H9 (cell line): ENCODE measurements around the gene BLTP3B. TPM values are rescaled to one million over a fixed set of nuclear protein-coding genes. Genes with fewer than 3 reads are reported as not detected.

ENCODE experiments used
- DNase-seq: peaks from one replicate; pipeline ENCODE4 v3.0.0-alpha.2; 2017
- H2AFZ ChIP-seq: one replicate; pipeline ENCODE4 v1.6.1; 2013; ENCODE audit warnings: mild to moderate bottlenecking, low read length, control low read depth, moderate library complexity
- H2AK5ac ChIP-seq: 2 replicates; pipeline ENCODE4 v1.6.1; 2013; ENCODE audit warnings: low read length, control low read depth, mixed read lengths; ENCODE audit not compliant: insufficient read length
- H2BK120ac ChIP-seq: one replicate; pipeline ENCODE4 v1.6.1; 2013; ENCODE audit warnings: low read depth, mild to moderate bottlenecking, low read length, control low read depth, inconsistent platforms; ENCODE audit not compliant: poor library complexity, severe bottlenecking
- H2BK12ac ChIP-seq: 2 replicates; pipeline ENCODE4 v1.6.1; 2013; ENCODE audit warnings: low read length, control low read depth, mixed read lengths, low read depth; ENCODE audit not compliant: insufficient read length
- H2BK15ac ChIP-seq: 2 replicates; pipeline ENCODE4 v1.6.1; 2013; ENCODE audit warnings: low read depth, low read length, control low read depth
- H2BK20ac ChIP-seq: one replicate; pipeline ENCODE4 v1.6.1; 2013; ENCODE audit warnings: low read depth, mild to moderate bottlenecking, low read length, control low read depth, inconsistent platforms; ENCODE audit not compliant: poor library complexity, severe bottlenecking
- H2BK5ac ChIP-seq: 2 replicates; pipeline ENCODE4 v1.6.1; 2013; ENCODE audit warnings: low read length, control low read depth, mixed read lengths; ENCODE audit not compliant: insufficient read length
- H3K14ac ChIP-seq: 2 replicates; pipeline ENCODE4 v1.6.1; 2013; ENCODE audit warnings: low read length, control low read depth; ENCODE audit not compliant: insufficient read depth
- H3K18ac ChIP-seq: 2 replicates; pipeline ENCODE4 v1.6.1; 2013; ENCODE audit warnings: low read depth, mild to moderate bottlenecking, mixed read lengths, low read length, control low read depth; ENCODE audit not compliant: insufficient read length
- H3K23ac ChIP-seq: 2 replicates; pipeline ENCODE4 v1.6.1; 2013; ENCODE audit warnings: low read length, control low read depth, mixed read lengths, low read depth; ENCODE audit not compliant: insufficient read length
- H3K23me2 ChIP-seq: 2 replicates; pipeline ENCODE4 v1.6.1; 2013; ENCODE audit warnings: low read depth, mild to moderate bottlenecking, mixed read lengths, low read length, control low read depth; ENCODE audit not compliant: insufficient read length, poor library complexity, severe bottlenecking
- H3K27ac ChIP-seq: 2 replicates; pipeline ENCODE4 v1.5.1; 2013; ENCODE audit warnings: low read length, control low read depth, mixed read lengths, low read depth; ENCODE audit not compliant: insufficient read length
- H3K27me3 ChIP-seq: 2 replicates; pipeline ENCODE4 v1.6.1; 2013; ENCODE audit warnings: low read length, control low read depth, inconsistent platforms; ENCODE audit not compliant: insufficient read depth
- H3K4ac ChIP-seq: 2 replicates; pipeline ENCODE4 v1.6.1; 2013; ENCODE audit warnings: low read depth, mild to moderate bottlenecking, control low read depth, inconsistent platforms, low read length, moderate library complexity
- H3K4me1 ChIP-seq: 2 replicates; pipeline ENCODE4 v1.6.1; 2013; ENCODE audit warnings: low read length, control low read depth, inconsistent platforms; ENCODE audit not compliant: insufficient read depth
- H3K4me2 ChIP-seq: 2 replicates; pipeline ENCODE4 v1.6.1; 2013; ENCODE audit warnings: low read length, control low read depth, mixed read lengths; ENCODE audit not compliant: insufficient read length, insufficient read depth
- H3K56ac ChIP-seq: 2 replicates; pipeline ENCODE4 v1.6.1; 2013; ENCODE audit warnings: low read depth, mild to moderate bottlenecking, mixed read lengths, low read length, control low read depth; ENCODE audit not compliant: insufficient read length
- H3K79me1 ChIP-seq: 2 replicates; pipeline ENCODE4 v1.6.1; 2013; ENCODE audit warnings: low read depth, mild to moderate bottlenecking, moderate library complexity, low read length, control low read depth, inconsistent platforms; ENCODE audit not compliant: insufficient read depth, poor library complexity, severe bottlenecking
- H3K79me2 ChIP-seq: 2 replicates; pipeline ENCODE4 v1.6.1; 2013; ENCODE audit warnings: low read length, control low read depth, inconsistent platforms; ENCODE audit not compliant: insufficient read depth
- H3K9ac ChIP-seq: 2 replicates; pipeline ENCODE4 v1.6.1; 2013; ENCODE audit warnings: low read length, control low read depth, mixed read lengths; ENCODE audit not compliant: insufficient read length; ENCODE audit errors: extremely low read depth
- H3K9me3 ChIP-seq: one replicate; pipeline ENCODE4 v1.6.1; 2013; ENCODE audit warnings: low read depth, low read length, inconsistent platforms; ENCODE audit not compliant: control insufficient read depth
- H3T11ph ChIP-seq: one replicate; pipeline ENCODE4 v1.6.1; 2013; ENCODE audit warnings: mild to moderate bottlenecking, low read length, control low read depth, inconsistent platforms
- H4K20me1 ChIP-seq: one replicate; pipeline ENCODE4 v1.6.1; 2013; ENCODE audit not compliant: control insufficient read depth, insufficient read length, insufficient read depth
- H4K5ac ChIP-seq: 2 replicates; pipeline ENCODE4 v1.6.1; 2013; ENCODE audit warnings: low read depth, mild to moderate bottlenecking, mixed read lengths, low read length, control low read depth; ENCODE audit not compliant: insufficient read length
- H4K8ac ChIP-seq: replicated peaks from 2 replicates; pipeline ENCODE4 v1.6.1; 2013; ENCODE audit warnings: low read length, control low read depth, mixed read lengths, low read depth; ENCODE audit not compliant: insufficient read length
- H4K91ac ChIP-seq: 2 replicates; pipeline ENCODE4 v1.6.1; 2013; ENCODE audit warnings: low read depth, mild to moderate bottlenecking, moderate library complexity, mixed read lengths, low read length, control low read depth; ENCODE audit not compliant: insufficient read length
- H3K27ac Mint-ChIP-seq, 3 experiments: 2 replicates in 2 of 3; 3 replicates in 1 of 3; pipeline ENCODE4 v1.8.0; 2020 to 2021; ENCODE audit warnings: mixed read lengths in 3 of 3, mild to moderate bottlenecking in 1 of 3, moderate library complexity in 1 of 3
- H3K27me3 Mint-ChIP-seq: 2 replicates; pipeline ENCODE4 v1.8.0; 2021; ENCODE audit warnings: low read depth, mild to moderate bottlenecking, moderate library complexity, mixed read lengths
- H3K36me3 Mint-ChIP-seq, 3 experiments: 2 replicates in 2 of 3; 3 replicates in 1 of 3; pipeline ENCODE4 v1.8.0; 2020 to 2021; ENCODE audit warnings: low read depth in 3 of 3, mixed read lengths in 3 of 3; ENCODE audit not compliant: insufficient read depth in 1 of 3
- H3K4me1 Mint-ChIP-seq, 2 experiments: 2 replicates each; pipeline ENCODE4 v1.8.0; 2020; ENCODE audit warnings: mixed read lengths in 2 of 2
- H3K4me3 Mint-ChIP-seq, 2 experiments: 2 replicates in 1 of 2; 3 replicates in 1 of 2; pipeline ENCODE4 v1.8.0; 2020 to 2021; ENCODE audit warnings: mild to moderate bottlenecking in 2 of 2, mixed read lengths in 2 of 2, moderate library complexity in 1 of 2
- H3K9me3 Mint-ChIP-seq, 2 experiments: 2 replicates in 1 of 2; 3 replicates in 1 of 2; pipeline ENCODE4 v1.8.0; 2020; ENCODE audit warnings: mild to moderate bottlenecking in 2 of 2, mixed read lengths in 2 of 2, moderate library complexity in 1 of 2
- WGBS: extraction: QIAGEN DNeasy Blood & Tissue Kit; methylation state at CpG from one replicate; pipeline ENCODE4 v1.1.7; 2013; ENCODE audit warnings: missing lambda C conversion rate, low lambda C conversion rate, mixed read lengths; ENCODE audit not compliant: insufficient read length; ENCODE audit errors: extremely low coverage; 5-methylcytosine and 5-hydroxymethylcytosine counted together
- total RNA-seq: library from RNA; stranded (reverse); gene quantifications from 2 replicates; pipeline ENCODE4 v1.2.1, GENCODE V29; 2021
- TF ChIP-seq, protein P1 (sequence below): fragments of 200-600 bp; sonication (generic); conservative IDR thresholded peaks from 3 replicates; pipeline ENCODE4 v1.8.0; 2021; ENCODE audit warnings: antibody characterized with exemption, mild to moderate bottlenecking

BLTP3B gene
- total RNA-seq, 1 experiment from 2014 or later = 20.7 TPM

GRCh38 chr12:100146252-100146651 is 3.6 kb upstream of the BLTP3B start:
- H2AFZ ChIP-seq = no peak overlapping the region
- no peak overlapping the region for H4K8ac ChIP-seq
- no peaks in the 10 kb centered on the region; the same call in 1 of the 2 replicates for H3K79me2 ChIP-seq
- no peak overlapping the region for H2AK5ac ChIP-seq
- H3K79me1 ChIP-seq = no peaks in the 10 kb centered on the region
- no peak overlapping the region for H3K27ac ChIP-seq
- H3T11ph ChIP-seq = no peak overlapping the region
- no peaks in the 10 kb centered on the region for H3K9me3 ChIP-seq
- TF ChIP-seq, protein P1, sequence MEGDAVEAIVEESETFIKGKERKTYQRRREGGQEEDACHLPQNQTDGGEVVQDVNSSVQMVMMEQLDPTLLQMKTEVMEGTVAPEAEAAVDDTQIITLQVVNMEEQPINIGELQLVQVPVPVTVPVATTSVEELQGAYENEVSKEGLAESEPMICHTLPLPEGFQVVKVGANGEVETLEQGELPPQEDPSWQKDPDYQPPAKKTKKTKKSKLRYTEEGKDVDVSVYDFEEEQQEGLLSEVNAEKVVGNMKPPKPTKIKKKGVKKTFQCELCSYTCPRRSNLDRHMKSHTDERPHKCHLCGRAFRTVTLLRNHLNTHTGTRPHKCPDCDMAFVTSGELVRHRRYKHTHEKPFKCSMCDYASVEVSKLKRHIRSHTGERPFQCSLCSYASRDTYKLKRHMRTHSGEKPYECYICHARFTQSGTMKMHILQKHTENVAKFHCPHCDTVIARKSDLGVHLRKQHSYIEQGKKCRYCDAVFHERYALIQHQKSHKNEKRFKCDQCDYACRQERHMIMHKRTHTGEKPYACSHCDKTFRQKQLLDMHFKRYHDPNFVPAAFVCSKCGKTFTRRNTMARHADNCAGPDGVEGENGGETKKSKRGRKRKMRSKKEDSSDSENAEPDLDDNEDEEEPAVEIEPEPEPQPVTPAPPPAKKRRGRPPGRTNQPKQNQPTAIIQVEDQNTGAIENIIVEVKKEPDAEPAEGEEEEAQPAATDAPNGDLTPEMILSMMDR = no peak
- H3K23ac ChIP-seq = no peak overlapping the region
- WGBS = no CpG with 5 or more reads among the region's 2 CpGs
- peaks cover 10% of the 10 kb centered on the region in 2 experiments; a peak in 4 of 5 replicates for H3K9me3 Mint-ChIP-seq
- H3K4me3 Mint-ChIP-seq = no peak overlapping the region
- no peak overlapping the region for H2BK20ac ChIP-seq
- H3K27me3 Mint-ChIP-seq = no peaks in the 10 kb centered on the region
- no peak overlapping the region for H4K91ac ChIP-seq
- H3K4me2 ChIP-seq = no peak overlapping the region
- peaks cover 6% of the 10 kb centered on the region for H3K23me2 ChIP-seq
- no peak for DNase-seq
- no peak overlapping the region for H3K18ac ChIP-seq
- H3K4me1 Mint-ChIP-seq = peaks cover 25 to 27% of the 10 kb centered on the region in 2 experiments
- no peak overlapping the region for H3K9ac ChIP-seq
- no peak overlapping the region for H3K4ac ChIP-seq
- no peak overlapping the region for H2BK12ac ChIP-seq
- no peak overlapping the region for H4K5ac ChIP-seq
- H3K4me1 ChIP-seq = no peaks in the 10 kb centered on the region; the same call in 1 of the 2 replicates
- H3K27me3 ChIP-seq = no peaks in the 10 kb centered on the region
- no peak overlapping the region for H2BK5ac ChIP-seq
- no peak overlapping the region for H3K56ac ChIP-seq
- H3K14ac ChIP-seq = no peak overlapping the region
- H3K36me3 Mint-ChIP-seq = peaks cover 0 to 12% (median 7%) of the 10 kb centered on the region in 3 experiments; a peak in 5 of 7 replicates
- no peak overlapping the region for H2BK15ac ChIP-seq
- H2BK120ac ChIP-seq = no peak overlapping the region
- H4K20me1 ChIP-seq = no peaks in the 10 kb centered on the region
- H3K27ac Mint-ChIP-seq = no peak overlapping the region
